NOMO-1 treated with DMSO at 0.1 percent for 48 hours (cell line): ENCODE results near the gene DVL2.

Source experiments
- DNase-seq: peaks from one replicate; lab custom pipeline; 2025; ENCODE audit not compliant: unreplicated experiment; lab: John Stamatoyannopoulos, UW

The DVL2 gene

DNA sequence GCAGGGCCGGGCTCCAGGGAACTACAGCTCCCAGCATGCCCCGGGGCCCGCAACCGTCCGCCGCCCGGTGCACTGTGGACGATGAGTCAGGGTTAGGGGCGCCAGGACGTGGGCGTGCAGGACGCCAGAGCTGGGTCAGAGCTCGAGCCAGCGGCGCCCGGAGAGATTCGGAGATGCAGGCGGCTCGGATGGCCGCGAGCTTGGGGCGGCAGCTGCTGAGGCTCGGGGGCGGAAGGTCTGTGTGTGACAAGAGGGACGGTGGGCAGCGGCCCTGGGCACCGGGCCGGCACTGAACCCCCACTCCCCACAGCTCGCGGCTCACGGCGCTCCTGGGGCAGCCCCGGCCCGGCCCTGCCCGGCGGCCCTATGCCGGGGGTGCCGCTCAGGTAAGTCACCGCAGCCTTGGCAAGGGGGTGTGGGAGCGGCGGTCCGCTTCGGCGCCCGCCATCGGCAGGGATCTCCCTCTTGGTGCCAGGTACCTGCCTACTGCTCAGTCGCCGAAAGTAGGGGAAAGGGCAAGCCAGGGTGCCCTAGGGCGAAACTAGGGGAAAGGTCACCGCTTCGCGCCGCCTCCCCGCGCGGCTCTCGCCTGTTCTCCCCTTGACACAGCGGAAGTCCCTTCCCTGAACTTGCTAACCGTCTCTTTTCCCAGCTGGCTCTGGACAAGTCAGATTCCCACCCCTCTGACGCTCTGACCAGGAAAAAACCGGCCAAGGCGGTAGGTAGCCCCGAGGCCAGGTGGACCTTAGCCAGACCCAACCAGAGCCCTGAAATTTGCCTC, 14.3 kb downstream of the DVL2 start, which contains the start of the genes ACADVL and DLG4:
ACADVL (plus strand) TSS at position 127 of the 781 bp plus-strand sequence; CDS start at position 174, 47 bp downstream.
DLG4 (minus strand) TSS at position 25 of the 781 bp plus-strand sequence.
- peak; percentile 78 for DNase-seq

DNA sequence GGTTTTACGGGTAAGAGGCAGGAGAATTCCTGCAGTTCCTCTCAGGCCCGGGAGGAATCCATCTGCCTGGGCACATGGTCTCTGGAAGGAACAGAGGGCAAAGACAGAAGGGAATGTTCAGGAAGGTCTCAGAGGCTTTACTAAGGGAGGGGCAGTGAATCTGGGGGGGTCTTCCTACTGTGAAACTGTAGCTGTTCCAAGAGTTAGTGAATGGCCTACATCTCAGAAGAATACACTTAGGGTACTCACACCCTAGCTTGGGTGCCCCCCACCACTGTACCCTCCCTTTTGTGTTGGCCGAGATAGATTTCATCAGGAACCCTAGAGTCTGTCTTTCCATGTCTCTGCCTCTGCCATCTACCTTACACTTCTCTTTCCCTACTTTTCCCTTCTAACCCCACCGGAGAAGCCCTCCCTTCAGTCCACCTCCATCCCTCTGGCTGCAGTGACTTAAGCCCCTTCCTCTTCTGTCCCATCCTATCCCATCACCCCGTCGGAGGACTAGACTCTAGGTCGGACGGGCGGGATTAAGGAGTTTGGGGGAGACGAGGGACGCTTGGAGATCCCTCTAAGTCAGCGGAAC, 15.0 kb downstream of the DVL2 start:
- DNase-seq, result no peak

DNA sequence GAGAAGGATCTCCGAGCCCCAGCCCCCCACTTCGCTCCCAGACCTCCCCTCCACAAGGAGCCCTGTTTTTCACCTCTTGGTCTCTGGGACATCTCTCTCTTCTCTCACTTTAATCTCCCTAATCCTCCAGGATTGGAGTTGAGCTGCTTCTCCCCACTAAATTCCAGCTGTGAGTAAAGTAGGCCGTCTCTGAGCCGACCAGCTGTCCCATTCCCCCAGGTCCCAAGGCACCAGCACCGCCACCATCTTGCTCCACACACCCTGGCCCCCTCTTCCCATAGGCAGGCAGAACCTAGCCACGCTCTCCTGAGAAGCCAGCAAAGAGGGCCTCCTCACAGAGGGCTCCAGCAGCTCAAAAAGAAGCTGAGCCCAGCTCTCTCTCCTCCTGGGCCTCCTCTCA, 15.6 kb downstream of the DVL2 start:
- DNase-seq, result no peak

DNA sequence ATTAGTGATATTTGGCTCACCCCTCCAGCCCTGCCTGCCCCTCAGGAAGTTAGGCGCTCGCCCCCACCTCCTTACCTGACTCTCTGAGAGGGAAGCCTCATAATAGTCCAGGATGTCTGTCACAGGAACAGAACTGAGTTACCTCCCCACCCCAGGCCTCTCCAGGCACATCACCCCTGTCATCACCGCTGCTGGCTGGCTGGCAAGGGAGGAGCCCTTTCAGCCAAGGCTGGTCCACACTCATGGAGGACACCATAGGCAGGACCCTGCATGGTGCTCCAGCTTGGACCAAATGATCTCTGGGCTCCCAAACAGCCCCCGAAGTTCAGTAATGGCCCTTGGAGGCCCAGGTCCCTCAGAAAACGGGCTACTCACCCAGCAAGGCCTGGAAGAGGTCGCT, 16.2 kb downstream of the DVL2 start:
- no peak for DNase-seq

DNA sequence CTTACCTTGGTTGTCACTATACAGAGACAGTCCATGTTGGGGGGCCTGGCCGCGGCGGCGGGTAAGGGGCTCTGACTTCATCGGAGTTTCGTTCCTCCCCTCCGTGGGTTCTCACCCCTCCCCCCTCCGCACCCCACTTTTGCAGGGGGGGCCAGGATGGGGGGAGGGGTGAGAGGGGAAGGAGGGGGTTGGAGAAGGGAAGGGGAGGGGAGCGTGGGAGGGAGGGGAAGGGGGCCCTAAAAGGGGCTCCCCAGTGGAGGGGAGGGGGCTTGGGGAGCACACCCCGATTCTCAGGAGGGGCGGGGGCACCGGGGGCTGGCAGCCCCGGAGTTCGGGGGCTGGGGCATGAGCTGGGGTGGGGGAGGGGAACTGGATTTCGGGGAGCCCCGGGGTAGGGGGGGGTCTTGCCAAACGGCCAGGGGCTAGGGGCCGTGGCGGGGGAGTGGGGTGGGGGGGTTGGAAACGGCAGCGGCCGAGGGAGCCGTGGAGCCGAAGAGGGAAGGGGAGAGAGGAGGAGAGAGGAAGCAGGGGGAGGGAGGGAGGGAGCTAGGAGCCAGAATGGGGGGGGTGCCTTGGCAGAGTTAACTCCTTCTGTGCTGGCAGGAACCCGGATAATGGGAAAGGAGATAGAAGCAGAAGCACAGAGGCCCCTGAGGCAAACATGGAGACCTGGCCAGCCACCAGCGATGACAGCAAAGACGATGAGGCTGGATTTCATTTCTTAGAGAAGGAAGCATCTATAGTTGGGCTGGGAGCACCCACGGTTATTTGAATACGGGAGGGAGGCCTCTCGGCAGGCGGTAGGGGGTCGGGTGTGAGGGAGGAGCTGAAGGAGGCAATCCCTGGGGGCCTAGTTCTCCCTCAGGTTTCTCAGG, 17.0 kb downstream of the DVL2 start:
- DNase-seq, result peak; percentile 68

DNA sequence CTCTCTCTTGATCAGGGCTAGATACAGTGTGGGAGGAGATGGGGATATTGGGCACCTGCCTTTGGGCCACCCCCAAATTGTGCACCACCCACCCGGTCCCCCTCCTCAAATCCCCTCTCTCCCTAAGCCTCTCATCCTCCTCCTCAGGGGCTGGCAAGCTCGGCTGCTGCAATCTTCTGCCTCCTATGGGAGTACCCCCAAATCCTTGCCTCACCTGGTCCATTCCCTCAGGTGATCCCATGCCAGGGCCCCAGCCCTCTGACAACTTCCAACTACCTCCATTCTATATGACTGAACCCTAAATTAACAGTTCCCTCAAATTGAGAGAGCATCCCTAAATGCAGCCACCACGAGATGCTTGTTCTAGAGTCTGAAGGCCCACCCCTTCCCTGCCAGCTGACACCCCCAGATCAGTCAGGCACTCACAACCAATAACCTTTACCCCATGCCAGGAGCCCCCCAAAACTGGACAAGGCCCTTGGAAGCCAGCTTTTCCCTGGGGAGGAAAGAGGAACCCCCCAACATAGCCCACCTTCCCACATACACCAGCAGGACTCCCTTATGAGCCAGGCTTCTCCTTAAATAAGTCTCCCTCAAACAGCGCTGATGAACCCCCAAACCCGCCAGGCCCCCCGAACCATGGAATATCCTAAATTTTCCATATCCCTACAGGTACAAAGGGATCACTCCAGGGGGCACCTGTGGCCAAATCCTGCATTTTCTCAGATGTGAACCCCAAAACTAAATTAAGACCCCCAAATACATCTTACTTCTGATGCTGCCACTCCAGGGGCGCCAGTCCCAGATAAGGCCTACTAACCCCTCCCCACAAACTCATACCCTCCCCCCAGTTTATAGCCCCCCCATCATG, 17.8 kb downstream of the DVL2 start:
- no peak for DNase-seq

DNA sequence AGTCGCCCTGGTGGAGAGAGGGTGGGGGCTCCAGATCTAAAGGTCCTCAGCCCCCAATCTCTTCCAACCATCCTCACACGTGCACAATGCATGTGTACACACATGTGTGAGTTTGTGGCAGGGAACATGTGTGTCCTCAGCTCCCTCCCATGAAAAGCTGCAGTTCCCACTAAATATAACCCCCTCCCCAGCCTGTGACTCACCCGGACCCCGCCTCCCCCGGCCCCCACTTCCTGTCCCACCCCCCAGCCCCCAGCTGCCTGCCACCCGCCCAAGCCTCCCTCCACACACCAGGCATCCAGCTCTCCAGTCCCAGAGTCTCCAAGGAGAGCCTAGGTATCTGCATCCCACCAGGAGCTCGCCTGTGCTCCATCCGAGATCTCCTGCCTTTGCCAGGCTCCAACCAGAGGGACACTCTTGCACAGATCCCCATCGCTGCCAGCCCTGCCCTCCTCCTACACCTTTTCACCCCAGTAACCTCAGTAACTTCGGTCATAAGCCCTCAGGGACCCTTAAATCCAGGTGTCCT, 18.6 kb downstream of the DVL2 start:
- DNase-seq, result no peak

DNA sequence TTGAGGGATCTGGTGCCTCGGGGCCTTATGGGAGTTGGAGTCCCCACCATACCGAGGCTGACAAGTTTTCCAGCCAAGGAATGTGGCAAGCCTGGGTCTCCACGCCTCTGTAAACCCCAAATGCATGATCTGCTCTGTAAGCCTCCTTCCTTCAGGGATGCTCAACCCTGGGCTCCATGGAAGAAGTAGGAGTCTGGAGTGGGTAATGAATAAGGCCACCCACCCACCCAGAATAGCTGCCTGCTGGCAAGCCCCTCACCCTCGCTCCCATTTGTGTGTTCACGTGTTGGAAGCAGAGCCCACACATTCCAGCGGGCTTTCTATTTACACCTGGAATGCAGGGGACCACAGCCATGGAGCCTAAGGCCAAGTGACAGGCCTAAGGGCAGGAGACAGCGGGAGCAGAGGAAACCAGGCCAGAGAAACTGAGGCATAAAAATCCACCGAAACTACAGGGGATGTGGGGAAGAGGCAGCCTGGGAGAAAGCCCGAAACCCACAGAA, 19.1 kb downstream of the DVL2 start:
- DNase-seq, result no peak

DNA sequence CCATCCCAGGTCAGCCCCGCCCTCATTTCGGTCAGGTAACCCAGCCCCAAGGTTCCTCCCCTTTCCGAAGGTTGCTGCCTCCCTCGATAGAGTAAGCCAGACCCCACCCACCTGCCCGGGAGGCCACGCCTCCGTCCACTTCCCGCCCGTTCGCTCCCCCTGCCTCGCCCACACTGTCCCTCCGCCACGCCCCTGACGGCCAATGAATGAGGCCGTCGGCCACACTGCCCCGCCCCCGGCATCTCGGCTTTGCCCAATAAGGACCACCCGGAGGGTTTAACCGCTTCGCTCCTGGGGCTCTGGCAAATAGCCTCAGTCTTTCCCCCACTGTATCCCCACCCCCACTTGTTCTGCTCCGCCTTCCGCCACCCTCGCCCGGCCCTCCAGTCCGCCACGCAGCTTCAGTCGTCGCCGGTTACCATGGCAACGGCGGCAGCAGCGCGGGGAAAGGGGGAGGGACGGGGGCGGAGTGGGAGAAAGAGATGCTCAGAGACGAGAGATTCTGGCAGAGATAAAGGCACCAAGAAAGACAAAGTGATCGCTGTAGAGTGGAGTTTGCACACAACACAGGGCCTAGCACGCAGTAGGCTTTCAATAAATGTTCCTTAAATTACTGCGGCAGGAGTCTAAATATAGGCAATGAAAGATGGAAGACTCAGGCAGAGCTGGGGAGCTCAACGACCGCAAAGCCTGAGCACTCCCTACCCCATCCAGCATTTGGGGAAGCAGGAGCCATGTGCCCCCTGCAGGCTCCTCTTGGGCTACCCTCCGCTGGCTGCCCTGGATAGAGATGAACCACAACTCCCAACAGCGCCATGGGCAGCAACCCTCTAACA, 19.8 kb downstream of the DVL2 start:
- DNase-seq, result peak; percentile 97

DNA sequence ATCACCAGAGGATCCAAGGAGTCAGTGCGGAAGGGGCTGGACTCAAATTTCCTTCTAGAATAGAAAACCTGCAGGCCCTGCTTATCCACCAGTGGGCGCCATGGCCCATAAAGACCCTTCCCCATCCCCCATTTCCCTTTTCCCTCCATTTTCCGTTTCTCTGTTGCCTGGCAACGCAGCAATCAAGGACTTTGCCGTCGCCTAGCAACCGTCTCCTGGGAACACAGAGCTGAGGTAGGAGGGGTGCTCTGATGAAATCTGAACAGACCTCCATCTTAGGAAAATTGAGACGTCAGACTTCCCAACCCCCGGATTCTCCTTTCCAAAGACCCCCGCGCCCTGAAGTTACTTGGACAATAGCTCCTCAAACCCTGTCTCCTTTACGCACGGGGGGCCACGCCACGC, 20.4 kb downstream of the DVL2 start:
- peak; percentile 71 for DNase-seq

DNA sequence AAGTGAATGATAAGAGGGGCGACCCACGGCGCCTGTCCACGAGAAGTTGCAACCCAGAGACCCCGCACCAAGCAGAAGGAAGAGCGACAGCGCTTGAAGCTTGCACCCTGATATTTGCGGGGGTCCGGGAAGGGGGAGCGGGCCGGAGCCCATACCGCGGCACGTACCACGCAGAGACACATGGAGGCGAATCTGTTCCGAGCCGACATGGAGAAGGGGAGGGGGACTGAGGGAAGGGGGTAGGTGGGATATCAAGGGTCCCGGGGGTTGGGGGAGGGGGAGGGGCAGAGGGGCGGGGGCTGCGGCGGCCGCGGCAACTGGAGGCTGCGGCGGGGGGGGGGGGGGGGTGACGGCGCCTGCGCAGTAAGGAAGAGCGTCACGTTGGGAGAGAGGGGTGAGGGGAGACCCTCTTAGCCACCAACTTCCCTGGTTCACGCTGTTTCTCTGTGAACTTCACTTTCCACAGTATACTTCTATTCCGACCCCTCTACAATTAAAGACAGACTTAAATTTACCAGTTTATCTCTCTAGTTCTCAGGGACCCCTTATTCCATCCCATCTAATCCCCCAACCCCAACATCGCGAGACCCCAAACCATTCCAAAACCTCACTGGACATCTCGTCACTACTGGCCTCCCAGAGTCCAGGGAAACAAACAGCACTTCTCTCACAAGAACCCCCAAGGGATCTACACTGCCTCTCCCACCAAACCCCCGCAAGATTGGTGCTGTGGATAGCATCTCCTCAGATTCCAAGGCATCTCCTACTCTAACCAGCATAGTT, 22.6 kb downstream of the DVL2 start:
- no peak for DNase-seq

DNA sequence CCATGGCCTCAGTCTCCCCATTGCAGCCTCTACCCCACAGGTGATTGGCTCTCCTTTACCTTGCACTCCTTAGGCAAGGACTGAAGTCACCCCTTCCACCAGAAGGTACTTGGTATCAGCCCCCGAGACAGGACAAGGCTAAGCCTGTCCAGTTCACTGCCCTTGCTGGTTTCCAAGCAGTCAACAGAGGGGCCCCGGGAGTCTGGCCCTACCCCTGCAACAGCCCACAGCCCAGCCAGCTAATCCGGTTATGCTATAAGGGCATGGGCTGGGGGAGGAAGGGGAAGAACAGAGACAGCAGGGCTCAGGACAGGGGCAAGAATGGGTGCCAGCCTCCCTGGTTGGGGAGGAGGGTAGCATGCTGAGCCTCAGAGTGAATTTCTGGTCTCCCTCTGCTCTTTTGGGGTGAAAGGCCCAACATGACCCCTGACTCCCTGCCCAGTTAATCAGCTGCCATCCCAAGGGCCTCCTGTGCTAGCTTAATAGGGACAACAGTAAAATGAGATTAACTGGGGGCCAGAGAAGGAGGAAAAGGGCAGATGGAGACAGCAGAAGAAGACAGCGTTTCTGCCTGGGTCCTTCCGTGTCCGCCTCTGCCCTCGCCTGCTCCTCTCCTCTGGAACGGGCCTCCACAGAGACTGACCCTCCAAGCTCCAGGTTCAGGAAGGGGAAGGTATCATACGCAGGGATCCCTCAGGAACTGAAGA, 25.4 kb downstream of the DVL2 start:
- no peak for DNase-seq

DNA sequence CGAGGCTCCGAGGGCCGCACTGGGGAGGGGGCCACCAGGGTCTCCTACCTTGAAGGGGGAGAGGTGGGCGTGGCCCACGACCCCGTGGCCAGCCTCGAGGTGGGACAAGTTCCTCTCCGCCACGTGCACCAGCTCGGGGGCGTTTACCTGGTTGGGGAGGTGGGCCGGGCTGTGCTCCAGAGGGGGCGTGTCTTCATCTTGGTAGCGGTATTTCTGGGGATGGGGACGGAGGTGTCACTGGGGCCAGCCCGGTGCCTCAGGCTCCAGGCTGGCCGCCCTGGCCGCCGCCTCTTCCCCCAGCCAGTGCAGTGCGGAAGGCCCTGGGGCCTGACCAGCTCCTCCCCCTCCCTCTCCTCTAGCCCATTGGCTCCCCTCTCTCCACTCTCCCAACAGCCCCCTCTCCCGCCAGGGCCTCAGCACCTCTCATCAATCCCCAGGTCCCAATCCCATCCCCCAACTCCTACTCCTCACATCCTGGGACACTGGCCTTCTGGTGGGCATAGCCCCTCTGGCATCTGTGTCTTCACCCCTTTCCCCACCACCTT, 26.2 kb downstream of the DVL2 start:
- no peak for DNase-seq

DNA sequence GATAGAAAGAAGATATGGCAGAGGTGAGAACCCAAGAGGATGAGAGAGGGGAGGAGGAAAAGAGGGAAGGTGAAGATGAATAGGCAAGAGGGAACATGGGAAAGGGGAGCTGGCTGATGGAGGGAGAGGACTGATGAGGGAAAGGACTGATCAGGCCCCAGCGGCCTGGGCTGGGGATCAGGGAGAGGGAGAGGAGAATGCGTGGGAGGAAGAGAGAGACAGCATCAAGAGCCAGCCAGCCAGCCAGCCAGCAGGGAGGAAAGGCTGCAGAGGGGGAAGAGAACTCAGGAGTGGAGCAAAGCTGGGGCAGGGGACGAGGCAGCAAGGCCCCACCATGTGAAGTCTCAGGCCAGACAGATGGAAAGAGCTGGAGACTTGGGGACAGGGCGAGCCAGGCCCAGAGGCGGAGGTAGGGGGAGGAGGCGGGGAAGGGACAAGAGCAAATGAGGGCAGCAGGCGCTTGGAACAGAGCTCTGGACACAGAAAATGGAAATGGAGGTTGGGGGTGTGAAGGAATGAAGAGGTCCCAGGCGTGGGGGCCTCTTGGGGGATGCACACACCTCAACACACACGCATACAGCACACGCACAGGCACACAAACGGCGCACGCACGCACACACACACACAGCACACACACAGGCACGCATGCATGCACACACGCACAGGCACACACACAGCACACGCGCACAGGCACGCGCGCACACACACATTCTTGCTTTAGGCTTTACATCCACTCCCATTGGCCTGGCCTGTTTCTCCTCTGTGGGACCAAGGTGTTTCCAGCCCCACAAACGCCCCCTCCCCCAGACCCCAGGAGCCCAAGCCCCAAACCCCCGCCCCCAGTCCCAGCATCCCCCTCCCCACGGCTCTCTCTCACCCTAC, 27.0 kb downstream of the DVL2 start:
- no peak for DNase-seq

DNA sequence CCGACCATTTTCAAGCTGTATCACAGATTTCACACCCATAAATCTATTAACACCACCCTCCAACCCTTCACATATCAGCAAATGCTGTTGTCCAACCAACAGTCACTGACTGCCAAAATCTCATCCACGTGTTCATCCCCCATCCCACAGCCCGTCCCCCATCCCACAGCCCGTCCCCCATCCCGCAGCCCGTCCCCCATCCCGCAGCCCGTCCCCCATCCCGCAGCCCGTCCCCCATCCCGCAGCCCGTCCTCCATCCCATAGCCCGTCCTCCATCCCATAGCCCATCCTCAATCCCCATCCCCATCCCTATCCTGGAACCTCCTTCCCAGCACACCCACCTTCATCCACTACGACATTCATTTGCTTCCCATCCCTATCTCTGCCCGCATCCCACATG, 28.8 kb downstream of the DVL2 start:
- no peak for DNase-seq

DNA sequence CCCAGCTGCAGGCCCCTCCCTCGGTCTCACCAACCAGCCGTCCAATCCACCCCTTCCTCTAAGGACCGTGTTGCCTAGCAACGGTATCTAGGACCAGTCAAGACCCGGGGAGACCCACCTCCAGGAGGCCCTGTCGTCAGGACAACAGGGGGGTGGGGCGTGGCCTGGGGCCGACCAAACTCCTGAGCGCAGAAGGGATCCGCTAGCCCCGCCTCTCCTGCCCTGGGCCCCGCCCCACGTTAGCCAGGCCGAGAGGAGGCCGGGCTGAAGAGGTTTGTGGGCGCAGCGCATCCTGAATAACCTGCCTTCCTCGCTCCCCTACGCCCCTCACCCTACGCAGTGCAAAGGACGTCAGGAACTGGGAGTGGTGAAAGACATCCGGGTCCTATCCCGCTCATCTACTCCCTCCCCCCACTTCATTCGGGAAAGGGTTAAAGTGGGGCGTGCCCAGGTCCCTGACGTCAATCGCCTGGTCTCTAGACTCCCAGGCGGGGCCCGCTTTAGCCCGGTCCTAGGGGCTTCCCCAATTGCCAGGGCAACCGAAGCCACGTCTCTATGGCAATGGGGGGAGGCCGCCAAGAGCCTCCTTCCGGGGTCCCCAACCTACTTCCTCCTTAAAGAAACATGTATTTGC, 29.4 kb downstream of the DVL2 start:
- no peak for DNase-seq
